HG03095 (cell line): ENCODE measurements around the gene HOXC5.
A peak's percentile ranks its signal among the peaks of the same experiment; 100 is the strongest.

Experiments used
- ATAC-seq: cut with Tn5 transposase; IDR thresholded peaks from one replicate; pipeline ENCODE4 v1.9.1; 2021; ENCODE audit warnings: moderate library complexity; ENCODE audit not compliant: unreplicated experiment

Gene HOXC5

GRCh38 chr12:54006559-54007220, 26.2 kb upstream of the HOXC5 start:
- ATAC-seq, result no peak

- no peak for ATAC-seq
Measured at GRCh38 chr12:54007538-54008259, 25.2 kb upstream of the HOXC5 start.

- no peak for ATAC-seq
Measured at GRCh38 chr12:54008260-54008552, 24.6 kb upstream of the HOXC5 start.

GRCh38 chr12:54009171-54010052, 23.4 kb upstream of the HOXC5 start:
- no peak for ATAC-seq

- no peak for ATAC-seq
Measured at GRCh38 chr12:54010053-54010971, 22.5 kb upstream of the HOXC5 start.

- ATAC-seq, result no peak
Measured at GRCh38 chr12:54010972-54011664, 21.7 kb upstream of the HOXC5 start.

GRCh38 chr12:54011665-54012532, 21.0 kb upstream of the HOXC5 start:
- ATAC-seq, result no peak

- no peak for ATAC-seq
Measured at GRCh38 chr12:54012631-54013409, 20.0 kb upstream of the HOXC5 start.

GRCh38 chr12:54014377-54015017, 18.4 kb upstream of the HOXC5 start:
- no peak for ATAC-seq

- no peak for ATAC-seq
Measured at GRCh38 chr12:54015018-54015931, 17.6 kb upstream of the HOXC5 start.

- ATAC-seq, result no peak
Measured at GRCh38 chr12:54016051-54016450, 16.8 kb upstream of the HOXC5 start.

- ATAC-seq, result no peak
Measured at GRCh38 chr12:54016478-54016964, 16.3 kb upstream of the HOXC5 start.

- peak; percentile 25 for ATAC-seq
Measured at GRCh38 chr12:54017027-54017788, 15.6 kb upstream of the HOXC5 start.

- peak; percentile 69 for ATAC-seq
Measured at GRCh38 chr12:54017878-54018467, 14.9 kb upstream of the HOXC5 start.

GRCh38 chr12:54018468-54018984, 14.3 kb upstream of the HOXC5 start:
- no peak for ATAC-seq
